K562 (cell line): ENCODE results near the gene TRMT10B. TPM values are rescaled to one million over a fixed set of nuclear protein-coding genes. Genes with fewer than 3 reads are reported as not detected.
A peak's percentile ranks its signal among the peaks of the same experiment; 100 is the strongest.

Experiments
- CBX8 ChIP-seq: fragments of 200-600 bp; sonication (generic); IDR thresholded peaks from 2 replicates; pipeline ENCODE4 v1.6.1; 2012; ENCODE audit warnings: borderline replicate concordance, mixed run types, low read depth, mild to moderate bottlenecking, moderate library complexity, mixed read lengths, low read length, control low read depth, inconsistent platforms; ENCODE audit not compliant: poor library complexity, severe bottlenecking; ENCODE audit errors: extremely low read depth
- CEBPG ChIP-seq, 3 experiments: fragments of 200-800 bp in 1 of 3; sonication (Bioruptor generic) in 1 of 3; sonication (generic) in 1 of 3; formaldehyde crosslinking in 1 of 3; IDR thresholded peaks in 2 of 3; conservative IDR thresholded peaks in 1 of 3; 2 replicates each; pipeline versions ENCODE4 v1.6.1 to v1.8.0; 2016 to 2022; ENCODE audit warnings: missing compliant biosample characterization in 2 of 3, missing genetic modification characterization in 2 of 3, mild to moderate bottlenecking in 1 of 3, missing genetic modification reagents in 1 of 3
- CHD7 ChIP-seq: fragments of 200-600 bp; sonication (generic); IDR thresholded peaks from one replicate; pipeline ENCODE4 v1.6.1; 2012; ENCODE audit warnings: mild to moderate bottlenecking, low read depth, low read length, inconsistent platforms
- COPS2 ChIP-seq: fragments of 450-650 bp; conservative IDR thresholded peaks from 2 replicates; pipeline ENCODE4 v1.6.1; 2016; ENCODE audit warnings: mild to moderate bottlenecking, moderate library complexity
- FOXA1 ChIP-seq: fragments of 450-650 bp; IDR thresholded peaks from 2 replicates; pipeline ENCODE4 v1.6.1; 2016; ENCODE audit warnings: mild to moderate bottlenecking, borderline replicate concordance
- FOXJ2 ChIP-seq: fragments of 200-800 bp; sonication (Bioruptor generic); IDR thresholded peaks from 2 replicates; pipeline ENCODE4 v1.6.1; 2016; ENCODE audit warnings: missing genetic modification characterization, missing compliant biosample characterization
- ILK ChIP-seq: fragments of 450-650 bp; IDR thresholded peaks from 2 replicates; pipeline ENCODE4 v1.6.1; 2016; ENCODE audit warnings: missing genetic modification characterization, low read depth, mild to moderate bottlenecking, missing compliant biosample characterization, moderate library complexity, borderline replicate concordance
- LEF1 ChIP-seq: fragments of 450-650 bp; IDR thresholded peaks from 2 replicates; pipeline ENCODE4 v1.6.1; 2016; ENCODE audit warnings: mild to moderate bottlenecking
- MAFK ChIP-seq: IDR thresholded peaks from 2 replicates; pipeline ENCODE4 v1.6.1; 2011; ENCODE audit warnings: low read length, improper control_type of control experiment
- NUFIP1 ChIP-seq: fragments of 450-650 bp; IDR thresholded peaks from 2 replicates; pipeline ENCODE4 v1.6.1; 2018; ENCODE audit not compliant: partially characterized antibody
- PHF20 ChIP-seq: fragments of 450-650 bp; IDR thresholded peaks from 2 replicates; pipeline ENCODE4 v1.6.1; 2018; ENCODE audit not compliant: partially characterized antibody
- RCOR1 ChIP-seq, 2 experiments: IDR thresholded peaks; 2 replicates each; pipeline ENCODE4 v1.6.1; 2012; ENCODE audit warnings: low read depth in 2 of 2, low read length in 2 of 2, borderline replicate concordance in 1 of 2, improper control_type of control experiment in 1 of 2
- RHOXF2B ChIP-seq: fragments of 250-450 bp; sonication (Bioruptor Pico); conservative IDR thresholded peaks from 2 replicates; pipeline ENCODE4 v1.5.1; 2021
- SIN3B ChIP-seq: fragments of 450-650 bp; IDR thresholded peaks from 2 replicates; pipeline ENCODE4 v1.6.1; 2017; ENCODE audit warnings: low read depth, mild to moderate bottlenecking, moderate library complexity
- ZC3H8 ChIP-seq: fragments of 450-650 bp; IDR thresholded peaks from 2 replicates; pipeline ENCODE4 v1.6.1; 2017
- ZNF175 ChIP-seq: fragments of 200-800 bp; sonication (Bioruptor generic); IDR thresholded peaks from 2 replicates; pipeline ENCODE4 v1.6.1; 2016; ENCODE audit warnings: low read depth, mild to moderate bottlenecking, missing genetic modification characterization, missing compliant biosample characterization
- polyA plus RNA-seq, 8 experiments: library from polyadenylated mRNA; depleted of rRNA in 4 of 8; stranded (reverse) in 5 of 8; unstranded in 3 of 8; fragments of >200 nt; fragmentation: Nextera tagmentation in 2 of 8; fragmentation: Illumina TruSeq in 1 of 8; extraction: Ambion mirVana in 2 of 8; extraction: Trizol in 1 of 8; gene quantifications; 2 replicates each; pipeline versions ENCODE4 v1.2.1 to v1.2.3, GENCODE V29; 2011 to 2014; ENCODE audit warnings: inconsistent platforms in 1 of 8, missing spikeins in 1 of 8
- total RNA-seq, 7 experiments: library from RNA; depleted of rRNA in 6 of 7; stranded (reverse); fragments of >200 nt in 6 of 7; fragmentation: Illumina TruSeq in 2 of 7; extraction: Trizol in 2 of 7; gene quantifications; 2 replicates each; pipeline versions ENCODE4 v1.2.1 to v1.2.3, GENCODE V29; 2011 to 2021; ENCODE audit warnings: low replicate concordance in 1 of 7

TRMT10B gene
- total and polyA plus RNA-seq, 9 of the 15 experiments (the other 6 are each of a cell fraction or from before 2014, with no cell fraction given) = 2.9 to 13.4 (median 7.0) TPM

GRCh38 chr9:37784616-37785483 is 31.2 kb downstream of the TRMT10B start, which contains the start of gene EXOSC3 (continued):
- TF ChIP-seq CHD7 = no peak
- no peak for TF ChIP-seq CEBPG (CRISPR knock-in tag; IDR thresholded peaks at IDR 0.05)
- no peak for TF ChIP-seq CEBPG (tag; conservative IDR thresholded peaks at IDR 0.05 in 1 of 2, IDR thresholded peaks at IDR 0.05 in 1 of 2)
- peak; percentile 99 for TF ChIP-seq SIN3B
- TF ChIP-seq RCOR1 (IDR thresholded peaks at IDR 0.05; ENCODE audit: borderline replicate concordance in 1 of 2, low read depth in 2 of 2, low read length in 2 of 2) = peak in 1 of 2 experiments; percentile 88; a peak in 2 of 4 replicates
- peak; percentile 99 for TF ChIP-seq PHF20
- TF ChIP-seq CBX8 = no peak
- peak; percentile 22; the same call in 1 of the 2 replicates for TF ChIP-seq LEF1
- TF ChIP-seq RHOXF2B (CRISPR knock-in tag) = no peak
- 0 out of 2 replicates have a peak, but pooled peaks have one; percentile 58 for TF ChIP-seq ZNF175
- TF ChIP-seq MAFK = no peak
- TF ChIP-seq COPS2 = no peak
- no peak for TF ChIP-seq ZC3H8
- TF ChIP-seq ILK (tag) = no peak
- TF ChIP-seq FOXA1 = no peak
- TF ChIP-seq NUFIP1 = no peak
- TF ChIP-seq FOXJ2 = 0 out of 2 replicates have a peak, but pooled peaks have one; percentile 40
